DOHH2 (cell line): ENCODE data around the gene CDK18.

Experiments used
- CTCF ChIP-seq: fragments of 200-600 bp; sonication (generic); IDR thresholded peaks from one replicate; pipeline ENCODE4 v1.5.1; 2014; ENCODE audit warnings: antibody characterized with exemption, mild to moderate bottlenecking, low read depth, low read length; ENCODE audit not compliant: poor library complexity, severe bottlenecking
- EZH2phosphoT487 ChIP-seq: fragments of 200-600 bp; sonication (generic); IDR thresholded peaks from 2 replicates; pipeline ENCODE4 v1.6.1; 2017; ENCODE audit warnings: borderline replicate concordance, mild to moderate bottlenecking, antibody characterized with exemption, low read length, moderate library complexity, mixed read lengths

- TF ChIP-seq CTCF (no peak), EZH2phosphoT487 (no peak)
These were observed 75.9 kb downstream of the CDK18 start for GRCh38 chr1:205580140-205580922.
